DMS153 treated with DMSO at 0.1 percent for 48 hours (cell line): Measurements from ENCODE around the gene AKR1C1.
"Not testable (repeated sequence)": the region's sequence is repeated elsewhere in the genome, so short reads cannot be mapped to it uniquely, and the experiment has no call there.

Source experiments
- DNase-seq: peaks from one replicate; lab custom pipeline; 2025; ENCODE audit not compliant: unreplicated experiment; lab: John Stamatoyannopoulos, UW

AKR1C1 gene

GRCh38 chr10:4982764-4983226 is 19.6 kb downstream of the AKR1C1 start:
- no peak for DNase-seq

GRCh38 chr10:4983615-4984216 is 20.5 kb downstream of the AKR1C1 start:
- DNase-seq = no peak

GRCh38 chr10:4984223-4984622 is 21.0 kb downstream of the AKR1C1 start:
- no peak for DNase-seq

- DNase-seq = no peak
These were observed 21.9 kb downstream of the AKR1C1 start for GRCh38 chr10:4984971-4985594.

GRCh38 chr10:4988000-4988641 is 24.9 kb downstream of the AKR1C1 start:
- not testable (repeated sequence) for DNase-seq

- no peak for DNase-seq
These were observed 27.0 kb downstream of the AKR1C1 start for GRCh38 chr10:4990217-4990616.

GRCh38 chr10:4991463-4991862 is 28.2 kb downstream of the AKR1C1 start:
- DNase-seq = not testable (repeated sequence)

GRCh38 chr10:4992564-4992963 is 29.3 kb downstream of the AKR1C1 start:
- not testable (repeated sequence) for DNase-seq

GRCh38 chr10:4994260-4994659 is 31.0 kb downstream of the AKR1C1 start:
- DNase-seq = not testable (repeated sequence)

GRCh38 chr10:4998671-4999070 is 35.5 kb downstream of the AKR1C1 start:
- no peak for DNase-seq

- no peak for DNase-seq
These were observed 39.0 kb downstream of the AKR1C1 start for GRCh38 chr10:5002013-5002727.

GRCh38 chr10:5003127-5004029 is 40.2 kb downstream of the AKR1C1 start, which contains the start of gene AKR1C2:
AKR1C2 (minus strand) TSS chr10:5003857; CDS start chr10:5003835, 22 bp downstream.
- not testable (repeated sequence) for DNase-seq

GRCh38 chr10:5004030-5004385 is 40.8 kb downstream of the AKR1C1 start:
- not testable (repeated sequence) for DNase-seq

GRCh38 chr10:5004501-5004900 is 41.3 kb downstream of the AKR1C1 start:
- DNase-seq = not testable (repeated sequence)

GRCh38 chr10:5008857-5009548 is 45.8 kb downstream of the AKR1C1 start:
- not testable (repeated sequence) for DNase-seq

- DNase-seq = not testable (repeated sequence)
These were observed 46.8 kb downstream of the AKR1C1 start for GRCh38 chr10:5010043-5010442.

- not testable (repeated sequence) for DNase-seq
These were observed 48.2 kb downstream of the AKR1C1 start for GRCh38 chr10:5011392-5011791.

GRCh38 chr10:5012595-5012994 is 49.4 kb downstream of the AKR1C1 start:
- no peak for DNase-seq

GRCh38 chr10:5013385-5013784 is 50.2 kb downstream of the AKR1C1 start:
- no peak for DNase-seq
